ENCODE results near the gene OVCA2.

The OVCA2 gene

DNA sequence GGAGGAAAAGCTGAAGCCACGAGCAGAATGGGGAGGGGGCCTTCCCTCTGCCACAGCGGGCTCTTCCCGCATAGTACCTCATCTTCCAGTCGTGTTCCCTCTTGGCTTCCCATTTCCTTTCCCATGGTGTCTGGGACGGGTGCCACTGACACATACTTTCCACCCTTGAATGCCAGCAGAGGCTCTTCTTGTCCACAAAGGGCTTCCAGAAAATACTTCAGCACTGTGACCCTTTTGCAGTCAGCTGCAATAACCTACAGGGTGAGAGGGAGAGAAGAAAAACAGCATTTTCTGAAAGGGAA, 43.8 kb downstream of the OVCA2 start:
- TF ChIP-seq ZNF211 (tag by site-specific recombination; IDR thresholded peaks at IDR 0.05; ENCODE audit: low read depth) (no peak), ZNF768 (tag by site-specific recombination; IDR thresholded peaks at IDR 0.05) (no peak), ZNF843 (tag by site-specific recombination; IDR thresholded peaks at IDR 0.05) (no peak), ZFP3 (tag by site-specific recombination; IDR thresholded peaks at IDR 0.05; ENCODE audit: low read depth) (no peak), ZNF560 (tag by site-specific recombination; IDR thresholded peaks at IDR 0.05; ENCODE audit: borderline replicate concordance) (no peak), SCRT1 (tag by site-specific recombination; IDR thresholded peaks at IDR 0.05; ENCODE audit: borderline replicate concordance) (no peak), REPIN1 (tag by site-specific recombination; IDR thresholded peaks at IDR 0.05; ENCODE audit: low read depth) (no peak), ZNF792 (tag by site-specific recombination; IDR thresholded peaks at IDR 0.05) (no peak), MYNN (tag by site-specific recombination; IDR thresholded peaks at IDR 0.05; ENCODE audit: borderline replicate concordance) (no peak), ZNF585B (tag by site-specific recombination; IDR thresholded peaks at IDR 0.05) (no peak), ZNF239 (tag by site-specific recombination; IDR thresholded peaks at IDR 0.05) (no peak), SCRT2 (tag by site-specific recombination; IDR thresholded peaks at IDR 0.05) (no peak), ZNF707 (tag by site-specific recombination; IDR thresholded peaks at IDR 0.05) (no peak), ZNF658 (tag by site-specific recombination; IDR thresholded peaks at IDR 0.05) (no peak)
- TF ChIP-seq, protein P1, sequence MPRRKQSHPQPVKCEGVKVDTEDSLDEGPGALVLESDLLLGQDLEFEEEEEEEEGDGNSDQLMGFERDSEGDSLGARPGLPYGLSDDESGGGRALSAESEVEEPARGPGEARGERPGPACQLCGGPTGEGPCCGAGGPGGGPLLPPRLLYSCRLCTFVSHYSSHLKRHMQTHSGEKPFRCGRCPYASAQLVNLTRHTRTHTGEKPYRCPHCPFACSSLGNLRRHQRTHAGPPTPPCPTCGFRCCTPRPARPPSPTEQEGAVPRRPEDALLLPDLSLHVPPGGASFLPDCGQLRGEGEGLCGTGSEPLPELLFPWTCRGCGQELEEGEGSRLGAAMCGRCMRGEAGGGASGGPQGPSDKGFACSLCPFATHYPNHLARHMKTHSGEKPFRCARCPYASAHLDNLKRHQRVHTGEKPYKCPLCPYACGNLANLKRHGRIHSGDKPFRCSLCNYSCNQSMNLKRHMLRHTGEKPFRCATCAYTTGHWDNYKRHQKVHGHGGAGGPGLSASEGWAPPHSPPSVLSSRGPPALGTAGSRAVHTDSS (tag by site-specific recombination; IDR thresholded peaks at IDR 0.05) = no peak
- TF ChIP-seq, protein P2, sequence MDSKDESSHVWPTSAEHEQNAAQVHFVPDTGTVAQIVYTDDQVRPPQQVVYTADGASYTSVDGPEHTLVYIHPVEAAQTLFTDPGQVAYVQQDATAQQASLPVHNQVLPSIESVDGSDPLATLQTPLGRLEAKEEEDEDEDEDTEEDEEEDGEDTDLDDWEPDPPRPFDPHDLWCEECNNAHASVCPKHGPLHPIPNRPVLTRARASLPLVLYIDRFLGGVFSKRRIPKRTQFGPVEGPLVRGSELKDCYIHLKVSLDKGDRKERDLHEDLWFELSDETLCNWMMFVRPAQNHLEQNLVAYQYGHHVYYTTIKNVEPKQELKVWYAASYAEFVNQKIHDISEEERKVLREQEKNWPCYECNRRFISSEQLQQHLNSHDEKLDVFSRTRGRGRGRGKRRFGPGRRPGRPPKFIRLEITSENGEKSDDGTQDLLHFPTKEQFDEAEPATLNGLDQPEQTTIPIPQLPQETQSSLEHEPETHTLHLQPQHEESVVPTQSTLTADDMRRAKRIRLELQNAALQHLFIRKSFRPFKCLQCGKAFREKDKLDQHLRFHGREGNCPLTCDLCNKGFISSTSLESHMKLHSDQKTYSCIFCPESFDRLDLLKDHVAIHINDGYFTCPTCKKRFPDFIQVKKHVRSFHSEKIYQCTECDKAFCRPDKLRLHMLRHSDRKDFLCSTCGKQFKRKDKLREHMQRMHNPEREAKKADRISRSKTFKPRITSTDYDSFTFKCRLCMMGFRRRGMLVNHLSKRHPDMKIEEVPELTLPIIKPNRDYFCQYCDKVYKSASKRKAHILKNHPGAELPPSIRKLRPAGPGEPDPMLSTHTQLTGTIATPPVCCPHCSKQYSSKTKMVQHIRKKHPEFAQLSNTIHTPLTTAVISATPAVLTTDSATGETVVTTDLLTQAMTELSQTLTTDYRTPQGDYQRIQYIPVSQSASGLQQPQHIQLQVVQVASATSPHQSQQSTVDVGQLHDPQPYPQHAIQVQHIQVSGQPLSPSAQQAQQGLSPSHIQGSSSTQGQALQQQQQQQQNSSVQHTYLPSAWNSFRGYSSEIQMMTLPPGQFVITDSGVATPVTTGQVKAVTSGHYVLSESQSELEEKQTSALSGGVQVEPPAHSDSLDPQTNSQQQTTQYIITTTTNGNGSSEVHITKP (tag by site-specific recombination; IDR thresholded peaks at IDR 0.05) = no peak
- TF ChIP-seq, protein P3, sequence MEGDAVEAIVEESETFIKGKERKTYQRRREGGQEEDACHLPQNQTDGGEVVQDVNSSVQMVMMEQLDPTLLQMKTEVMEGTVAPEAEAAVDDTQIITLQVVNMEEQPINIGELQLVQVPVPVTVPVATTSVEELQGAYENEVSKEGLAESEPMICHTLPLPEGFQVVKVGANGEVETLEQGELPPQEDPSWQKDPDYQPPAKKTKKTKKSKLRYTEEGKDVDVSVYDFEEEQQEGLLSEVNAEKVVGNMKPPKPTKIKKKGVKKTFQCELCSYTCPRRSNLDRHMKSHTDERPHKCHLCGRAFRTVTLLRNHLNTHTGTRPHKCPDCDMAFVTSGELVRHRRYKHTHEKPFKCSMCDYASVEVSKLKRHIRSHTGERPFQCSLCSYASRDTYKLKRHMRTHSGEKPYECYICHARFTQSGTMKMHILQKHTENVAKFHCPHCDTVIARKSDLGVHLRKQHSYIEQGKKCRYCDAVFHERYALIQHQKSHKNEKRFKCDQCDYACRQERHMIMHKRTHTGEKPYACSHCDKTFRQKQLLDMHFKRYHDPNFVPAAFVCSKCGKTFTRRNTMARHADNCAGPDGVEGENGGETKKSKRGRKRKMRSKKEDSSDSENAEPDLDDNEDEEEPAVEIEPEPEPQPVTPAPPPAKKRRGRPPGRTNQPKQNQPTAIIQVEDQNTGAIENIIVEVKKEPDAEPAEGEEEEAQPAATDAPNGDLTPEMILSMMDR (tag by site-specific recombination; IDR thresholded peaks at IDR 0.05) = no peak
- TF ChIP-seq, protein P4, sequence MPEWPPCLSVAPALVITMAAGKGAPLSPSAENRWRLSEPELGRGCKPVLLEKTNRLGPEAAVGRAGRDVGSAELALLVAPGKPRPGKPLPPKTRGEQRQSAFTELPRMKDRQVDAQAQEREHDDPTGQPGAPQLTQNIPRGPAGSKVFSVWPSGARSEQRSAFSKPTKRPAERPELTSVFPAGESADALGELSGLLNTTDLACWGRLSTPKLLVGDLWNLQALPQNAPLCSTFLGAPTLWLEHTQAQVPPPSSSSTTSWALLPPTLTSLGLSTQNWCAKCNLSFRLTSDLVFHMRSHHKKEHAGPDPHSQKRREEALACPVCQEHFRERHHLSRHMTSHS (tag by site-specific recombination; IDR thresholded peaks at IDR 0.05) = no peak
- ChIA-PET CTCF (interaction anchor here (0.7 to 3.4 kb wide), 4 partner anchors 159 to 197 kb away, joined by 3 to 13 read pairs (median 5); no protein-coding TSS in a partner anchor), POLR2A (no interaction called here)
- Histone ChIP-seq H3K27ac (ENCODE audit: extremely low read depth, low read depth, low read length) (no peak overlapping the region), H3K36me3 (ENCODE audit: control insufficient read depth in 2 of 2, insufficient read depth in 1 of 2, low read length in 2 of 2) (peaks cover 0 to 45% of the 10 kb centered on the region in 2 experiments; a peak in 2 of 3 replicates), H3K4me1 (ENCODE audit: control insufficient read depth, insufficient read depth, low read length) (no peaks in the 10 kb centered on the region), H3K4me3 (ENCODE audit: low read depth, low read length) (no peak overlapping the region), H3K9me3 (ENCODE audit: control insufficient read depth, insufficient read depth, low read depth, low read length) (no peaks in the 10 kb centered on the region)

DNA sequence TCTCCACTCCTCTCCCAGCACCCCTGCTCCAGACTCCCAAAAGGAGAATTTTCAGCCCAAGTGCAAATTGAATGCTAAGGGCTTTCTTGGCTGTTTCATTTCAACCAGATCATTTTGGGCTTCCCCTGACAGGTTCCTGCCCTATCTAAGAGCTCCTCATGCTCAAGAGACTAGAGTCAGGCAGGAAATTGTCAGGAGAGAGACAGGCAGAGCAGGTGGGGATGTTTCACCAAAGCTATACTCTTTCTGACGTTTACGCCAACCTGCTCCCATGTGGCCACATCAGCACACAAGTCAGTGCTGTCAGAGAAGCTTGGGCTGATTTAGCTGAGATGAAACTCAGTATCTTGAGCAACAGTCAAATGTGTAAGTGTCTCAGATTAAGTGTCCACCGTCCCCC, 44.5 kb downstream of the OVCA2 start:
- Histone ChIP-seq H3K9me3 (ENCODE audit: control insufficient read depth, insufficient read depth, low read depth, low read length) (no peaks in the 10 kb centered on the region), H3K4me3 (ENCODE audit: low read depth, low read length) (no peak overlapping the region), H3K36me3 (ENCODE audit: control insufficient read depth in 2 of 2, insufficient read depth in 1 of 2, low read length in 2 of 2) (peaks cover 0 to 38% of the 10 kb centered on the region in 2 experiments; a peak in 1 of 3 replicates), H3K27ac (ENCODE audit: extremely low read depth, low read depth, low read length) (no peak overlapping the region), H3K4me1 (ENCODE audit: control insufficient read depth, insufficient read depth, low read length) (peaks cover 4% of the 10 kb centered on the region; the same call in 1 of the 2 replicates)
- CTCF ChIA-PET = interaction anchor here (0.7 to 3.4 kb wide), 5 partner anchors 158 to 1776 kb away, joined by 3 to 13 read pairs (median 3); no protein-coding TSS in a partner anchor
- POLR2A ChIA-PET = no interaction called here
- TF ChIP-seq REPIN1 (tag by site-specific recombination; IDR thresholded peaks at IDR 0.05; ENCODE audit: low read depth) = no peak
- no peak for TF ChIP-seq ZBTB8A (tag by site-specific recombination; IDR thresholded peaks at IDR 0.05)
- TF ChIP-seq, protein P5, sequence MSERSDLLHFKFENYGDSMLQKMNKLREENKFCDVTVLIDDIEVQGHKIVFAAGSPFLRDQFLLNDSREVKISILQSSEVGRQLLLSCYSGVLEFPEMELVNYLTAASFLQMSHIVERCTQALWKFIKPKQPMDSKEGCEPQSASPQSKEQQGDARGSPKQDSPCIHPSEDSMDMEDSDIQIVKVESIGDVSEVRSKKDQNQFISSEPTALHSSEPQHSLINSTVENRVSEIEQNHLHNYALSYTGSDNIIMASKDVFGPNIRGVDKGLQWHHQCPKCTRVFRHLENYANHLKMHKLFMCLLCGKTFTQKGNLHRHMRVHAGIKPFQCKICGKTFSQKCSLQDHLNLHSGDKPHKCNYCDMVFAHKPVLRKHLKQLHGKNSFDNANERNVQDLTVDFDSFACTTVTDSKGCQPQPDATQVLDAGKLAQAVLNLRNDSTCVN (tag by site-specific recombination; optimal IDR thresholded peaks at IDR 0.05) = no peak
- TF ChIP-seq, protein P6, sequence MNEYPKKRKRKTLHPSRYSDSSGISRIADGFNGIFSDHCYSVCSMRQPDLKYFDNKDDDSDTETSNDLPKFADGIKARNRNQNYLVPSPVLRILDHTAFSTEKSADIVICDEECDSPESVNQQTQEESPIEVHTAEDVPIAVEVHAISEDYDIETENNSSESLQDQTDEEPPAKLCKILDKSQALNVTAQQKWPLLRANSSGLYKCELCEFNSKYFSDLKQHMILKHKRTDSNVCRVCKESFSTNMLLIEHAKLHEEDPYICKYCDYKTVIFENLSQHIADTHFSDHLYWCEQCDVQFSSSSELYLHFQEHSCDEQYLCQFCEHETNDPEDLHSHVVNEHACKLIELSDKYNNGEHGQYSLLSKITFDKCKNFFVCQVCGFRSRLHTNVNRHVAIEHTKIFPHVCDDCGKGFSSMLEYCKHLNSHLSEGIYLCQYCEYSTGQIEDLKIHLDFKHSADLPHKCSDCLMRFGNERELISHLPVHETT (tag by site-specific recombination; IDR thresholded peaks at IDR 0.05) = no peak
- TF ChIP-seq BCL11A (tag by site-specific recombination; IDR thresholded peaks at IDR 0.05; ENCODE audit: low read depth) = no peak
- TF ChIP-seq, protein P7, sequence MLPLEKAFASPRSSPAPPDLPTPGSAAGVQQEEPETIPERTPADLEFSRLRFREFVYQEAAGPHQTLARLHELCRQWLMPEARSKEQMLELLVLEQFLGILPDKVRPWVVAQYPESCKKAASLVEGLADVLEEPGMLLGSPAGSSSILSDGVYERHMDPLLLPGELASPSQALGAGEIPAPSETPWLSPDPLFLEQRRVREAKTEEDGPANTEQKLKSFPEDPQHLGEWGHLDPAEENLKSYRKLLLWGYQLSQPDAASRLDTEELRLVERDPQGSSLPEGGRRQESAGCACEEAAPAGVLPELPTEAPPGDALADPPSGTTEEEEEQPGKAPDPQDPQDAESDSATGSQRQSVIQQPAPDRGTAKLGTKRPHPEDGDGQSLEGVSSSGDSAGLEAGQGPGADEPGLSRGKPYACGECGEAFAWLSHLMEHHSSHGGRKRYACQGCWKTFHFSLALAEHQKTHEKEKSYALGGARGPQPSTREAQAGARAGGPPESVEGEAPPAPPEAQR (tag by site-specific recombination; IDR thresholded peaks at IDR 0.05) = no peak
- TF ChIP-seq ZNF629 (tag by site-specific recombination; IDR thresholded peaks at IDR 0.05) = no peak
